Small intestine (tissue), 7 donors: ENCODE data around the gene RAB34. TPM values are rescaled to one million over a fixed set of nuclear protein-coding genes. Genes with fewer than 3 reads are reported as not detected.
A peak's percentile ranks its signal among the peaks of the same experiment; 100 is the strongest.
"Not testable (repeated sequence)": the region's sequence is repeated elsewhere in the genome, so short reads cannot be mapped to it uniquely, and the experiment has no call there.

Experiments used
- DNase-seq, 2 donors: peaks; one replicate each; pipeline versions ENCODE4 v3.0.0 to v3.0.0-alpha.2; 2013
- FAIRE-seq: peaks from 2 replicates; lab custom pipeline; 2012; peaks lifted over from hg19 to GRCh38; lab: Jason Lieb, UNC
- H3K27ac ChIP-seq, 3 donors: one replicate each; pipeline ENCODE4 v1.5.1; 2013; ENCODE audit warnings: low read length in 2 of 3, mild to moderate bottlenecking in 2 of 3, control low read depth in 1 of 3, inconsistent platforms in 1 of 3, low read depth in 1 of 3, moderate library complexity in 1 of 3
- H3K27me3 ChIP-seq, 3 donors: one replicate each; pipeline ENCODE4 v1.6.1; 2013; ENCODE audit warnings: low read length in 3 of 3, inconsistent platforms in 1 of 3; ENCODE audit not compliant: control insufficient read depth in 3 of 3, insufficient read depth in 3 of 3
- H3K36me3 ChIP-seq, 3 donors: one replicate each; pipeline ENCODE4 v1.6.1; 2013; ENCODE audit warnings: low read length in 3 of 3, inconsistent platforms in 1 of 3, low read depth in 1 of 3, mild to moderate bottlenecking in 1 of 3, moderate library complexity in 1 of 3; ENCODE audit not compliant: control insufficient read depth in 3 of 3, insufficient read depth in 2 of 3
- H3K4me1 ChIP-seq, 3 donors: one replicate each; pipeline ENCODE4 v1.6.1; 2013; ENCODE audit warnings: low read length in 2 of 3, inconsistent platforms in 1 of 3, low read depth in 1 of 3, mild to moderate bottlenecking in 1 of 3, moderate library complexity in 1 of 3; ENCODE audit not compliant: control insufficient read depth in 3 of 3, insufficient read depth in 2 of 3
- H3K4me3 ChIP-seq, 3 donors: one replicate each; pipeline ENCODE4 v1.5.1; 2013; ENCODE audit warnings: low read length in 3 of 3, control low read depth in 1 of 3, inconsistent platforms in 1 of 3, low read depth in 1 of 3, mild to moderate bottlenecking in 1 of 3, moderate library complexity in 1 of 3
- H3K9me3 ChIP-seq, 2 donors: one replicate each; pipeline ENCODE4 v1.6.1; 2013; ENCODE audit warnings: low read depth in 1 of 2, low read length in 1 of 2; ENCODE audit not compliant: control insufficient read depth in 2 of 2, insufficient read depth in 1 of 2
- WGBS, 3 donors: extraction: QIAGEN DNeasy Blood & Tissue Kit; methylation state at CpG; one replicate each; pipeline ENCODE4 v1.1.7; 2013; 5-methylcytosine and 5-hydroxymethylcytosine counted together
- polyA plus RNA-seq, 4 donors: library from polyadenylated mRNA; stranded (reverse) in 3 of 4; unstranded in 1 of 4; fragments of 200-250 nt in 3 of 4; fragments of 120-200 nt in 1 of 4; gene quantifications; one replicate each; pipeline versions ENCODE4 v1.2.1 to v1.2.3, GENCODE V29; 2013
- donor health status: healthy with polysubstance abuse.
- donor health status: control.
- donor health status: control.
- donor health status: Bipolar disorder and iron deficiency.
- donor health status: healthy.

The RAB34 gene
- polyA plus RNA-seq, 4 donors = 4.2 to 76.4 (median 32.2) TPM

- H3K36me3 ChIP-seq = peaks cover 0 to 36% (median 0%) of the 10 kb centered on the region in 3 donors
- H3K4me3 ChIP-seq, H3K4me1 ChIP-seq, DNase-seq, H3K9me3 ChIP-seq, H3K27ac ChIP-seq, FAIRE-seq, H3K27me3 ChIP-seq: not testable (repeated sequence)
- WGBS, 3 donors = 87 to 98% (median 96%) methylated on average over 3 to 5 of the region's 8 CpGs
Measured at GRCh38 chr17:28735913-28736769, 18.5 kb upstream of the RAB34 start.

- 43 to 72% (median 71%) methylated on average over 5 of the region's 5 CpGs for WGBS, 3 donors
- Histone ChIP-seq H3K27me3 (no peaks in the 10 kb centered on the region), H3K36me3 (peaks cover 0 to 30% (median 0%) of the 10 kb centered on the region in 3 donors), H3K4me1 (no peaks in the 10 kb centered on the region), H3K4me3 (no peak overlapping the region), H3K9me3 (no peaks in the 10 kb centered on the region), H3K27ac (no peak overlapping the region)
- DNase-seq = peak in 1 of 2 donors; percentile 48
- no peak for FAIRE-seq
Measured at GRCh38 chr17:28735242-28735722, 17.6 kb upstream of the RAB34 start.

- no peaks in the 10 kb centered on the region for H3K9me3 ChIP-seq
- H3K27ac ChIP-seq = no peak overlapping the region
- H3K36me3 ChIP-seq = peaks cover 0 to 30% (median 0%) of the 10 kb centered on the region in 3 donors
- H3K27me3 ChIP-seq = no peaks in the 10 kb centered on the region
- H3K4me1 ChIP-seq = no peaks in the 10 kb centered on the region
- WGBS, 3 donors = 87 to 91% (median 91%) methylated on average over 10 of the region's 10 CpGs
- H3K4me3 ChIP-seq = no peak overlapping the region
- DNase-seq (no peak), FAIRE-seq (no peak)
Measured at GRCh38 chr17:28734712-28735241, 17.1 kb upstream of the RAB34 start.

GRCh38 chr17:28733346-28733745 lies 15.7 kb upstream of the RAB34 start:
- peaks cover 0 to 4% (median 0%) of the 10 kb centered on the region in 3 donors for H3K4me1 ChIP-seq
- no peaks in the 10 kb centered on the region for H3K27me3 ChIP-seq
- no peaks in the 10 kb centered on the region for H3K9me3 ChIP-seq
- DNase-seq (no peak), FAIRE-seq (no peak)
- H3K27ac ChIP-seq = no peak overlapping the region
- H3K4me3 ChIP-seq = no peak overlapping the region
- 75 to 95% (median 91%) methylated on average over 1 of the region's 1 CpG for WGBS, 3 donors
- peaks cover 0 to 25% (median 0%) of the 10 kb centered on the region in 3 donors for H3K36me3 ChIP-seq

- Histone ChIP-seq H3K36me3 (peaks cover 0 to 14% (median 0%) of the 10 kb centered on the region in 3 donors), H3K4me3 (no peak overlapping the region), H3K27ac (peak overlapping the region in 1 of 3 donors; percentile 2), H3K9me3 (no peaks in the 10 kb centered on the region), H3K27me3 (no peaks in the 10 kb centered on the region), H3K4me1 (peaks cover 0 to 15% (median 0%) of the 10 kb centered on the region in 3 donors)
- no peak for FAIRE-seq
- DNase-seq = no peak
- 62 to 75% (median 69%) methylated on average over 11 of the region's 11 CpGs for WGBS, 3 donors
Measured at GRCh38 chr17:28729950-28730330, 12.3 kb upstream of the RAB34 start.

GRCh38 chr17:28728364-28729200 lies 10.9 kb upstream of the RAB34 start, which contains the start of gene NEK8:
Gene NEK8 (plus strand): TSS chr17:28728788. CDS start chr17:28728814, 26 bp downstream.
- H3K36me3 ChIP-seq = peaks cover 1 to 14% (median 2%) of the 10 kb centered on the region in 3 donors
- DNase-seq = peak; percentile 98
- no peaks in the 10 kb centered on the region for H3K27me3 ChIP-seq
- H3K9me3 ChIP-seq = no peaks in the 10 kb centered on the region
- no peak for FAIRE-seq
- H3K27ac ChIP-seq = peak within 1 kb of the TSS; percentile 85 to 99 (median 99)
- peak within 1 kb of the TSS; percentile 41 to 65 (median 60) for H3K4me3 ChIP-seq
- H3K4me1 ChIP-seq = peaks cover 0 to 16% (median 0%) of the 10 kb centered on the region in 3 donors
- 0% methylated on average over 56 to 64 of the region's 64 CpGs for WGBS, 3 donors

- peak overlapping the region; percentile 38 to 60 (median 52) for H3K4me3 ChIP-seq
- H3K4me1 ChIP-seq = peaks cover 0 to 27% (median 0%) of the 10 kb centered on the region in 3 donors
- peak overlapping the region; percentile 72 to 99 (median 79) for H3K27ac ChIP-seq
- H3K9me3 ChIP-seq = no peaks in the 10 kb centered on the region
- peaks cover 5 to 30% (median 8%) of the 10 kb centered on the region in 3 donors for H3K36me3 ChIP-seq
- peak; percentile 94 to 97 for DNase-seq
- FAIRE-seq = no peak
- H3K27me3 ChIP-seq = no peaks in the 10 kb centered on the region
- 0% methylated on average over 53 to 57 of the region's 57 CpGs for WGBS, 3 donors
Measured at GRCh38 chr17:28726627-28727491, 9.2 kb upstream of the RAB34 start.
